GM18867 (cell line): ENCODE data around the gene PDE4D.
A peak's percentile ranks its signal among the peaks of the same experiment; 100 is the strongest.

Source experiments
- ATAC-seq: cut with Tn5 transposase; IDR thresholded peaks from one replicate; pipeline ENCODE4 v1.9.1; 2021; ENCODE audit warnings: mild to moderate bottlenecking, moderate library complexity; ENCODE audit not compliant: unreplicated experiment

Gene PDE4D

GRCh38 chr5:59529239-59529638 lies 364.3 kb downstream of the PDE4D start:
- ATAC-seq = no peak

DNA sequence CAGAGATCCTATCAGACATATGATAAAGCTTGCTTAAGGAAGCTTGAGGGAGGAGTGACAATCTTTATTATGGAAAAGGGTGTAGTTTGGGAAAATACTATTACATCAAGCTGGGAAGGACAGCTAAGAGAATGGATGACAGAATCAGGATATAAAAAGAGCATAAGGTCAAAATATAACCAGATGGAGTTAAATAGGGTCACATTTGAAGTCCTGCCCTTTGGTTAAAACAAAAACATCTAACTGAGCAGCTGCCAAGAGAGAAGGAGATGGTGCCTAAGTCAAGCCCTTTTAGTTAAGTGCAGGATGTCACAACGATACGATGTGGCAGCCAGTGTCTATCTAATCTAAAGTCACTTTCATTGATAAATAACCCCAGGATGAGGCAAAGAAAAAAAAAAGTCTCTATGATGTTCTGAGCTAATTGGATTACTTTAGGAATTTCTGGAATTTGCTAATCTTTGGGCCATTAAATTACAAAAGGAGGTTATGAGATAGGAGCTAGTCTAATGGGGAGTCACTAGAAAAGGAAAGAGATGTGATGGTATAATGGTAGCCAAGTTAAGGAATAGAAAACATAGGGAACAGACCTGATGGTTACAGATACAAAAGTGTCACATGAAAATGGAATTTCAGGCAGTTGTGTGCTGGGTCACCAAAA lies 365.2 kb downstream of the PDE4D start:
- ATAC-seq = no peak

GRCh38 chr5:59525957-59526356 lies 367.6 kb downstream of the PDE4D start:
- ATAC-seq = no peak

DNA sequence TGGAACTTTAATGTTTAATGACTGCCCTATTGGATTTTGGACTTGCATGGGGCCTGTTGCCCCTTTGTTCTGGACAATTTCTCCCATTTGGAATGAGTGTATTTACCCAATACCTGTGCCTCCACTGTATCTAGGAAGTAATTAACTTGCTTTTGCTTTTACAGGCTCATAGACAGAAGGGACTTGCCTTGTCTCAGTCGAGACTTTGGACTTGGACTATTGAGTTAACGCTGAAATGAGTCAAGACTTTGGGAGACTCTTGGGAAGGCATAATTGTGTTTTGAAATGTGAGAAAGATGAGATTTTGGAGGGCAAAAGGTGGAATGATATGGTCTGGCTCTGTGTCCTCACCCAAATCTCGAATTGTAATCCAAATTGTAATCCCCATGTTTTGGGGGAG lies 368.2 kb downstream of the PDE4D start:
- ATAC-seq = no peak

DNA sequence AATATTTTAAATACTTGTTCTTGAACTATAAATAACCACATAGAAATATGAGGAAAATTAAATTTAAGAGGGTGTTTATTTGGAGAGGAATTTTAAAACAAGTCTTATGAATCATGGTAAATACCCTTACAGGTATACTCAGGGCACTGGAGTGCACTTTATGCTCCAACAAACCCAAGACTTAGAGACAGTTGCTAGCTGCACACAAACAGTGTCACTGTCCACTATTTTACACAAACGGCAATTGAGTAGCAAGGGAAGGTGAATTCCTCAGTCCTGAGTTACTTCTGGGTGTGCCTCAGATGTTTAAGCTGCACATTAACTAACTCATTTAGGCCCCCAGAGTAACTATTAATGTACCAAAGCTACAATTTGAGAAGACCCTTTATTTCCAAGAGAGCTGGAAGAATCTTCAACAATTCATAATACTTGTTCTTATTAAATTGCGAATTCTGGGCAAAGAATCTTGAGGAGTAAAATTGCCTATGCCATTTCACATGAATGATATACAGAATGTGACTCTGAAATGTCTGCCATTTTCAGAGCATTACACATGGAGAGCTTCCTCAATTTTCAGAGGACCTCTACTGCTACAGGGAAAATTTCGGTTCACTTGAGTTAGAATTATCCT lies 371.2 kb downstream of the PDE4D start:
- no peak for ATAC-seq

GRCh38 chr5:59521476-59521875 lies 372.1 kb downstream of the PDE4D start:
- no peak for ATAC-seq

- ATAC-seq = no peak
Measured at GRCh38 chr5:59519338-59519737, 374.2 kb downstream of the PDE4D start.

DNA sequence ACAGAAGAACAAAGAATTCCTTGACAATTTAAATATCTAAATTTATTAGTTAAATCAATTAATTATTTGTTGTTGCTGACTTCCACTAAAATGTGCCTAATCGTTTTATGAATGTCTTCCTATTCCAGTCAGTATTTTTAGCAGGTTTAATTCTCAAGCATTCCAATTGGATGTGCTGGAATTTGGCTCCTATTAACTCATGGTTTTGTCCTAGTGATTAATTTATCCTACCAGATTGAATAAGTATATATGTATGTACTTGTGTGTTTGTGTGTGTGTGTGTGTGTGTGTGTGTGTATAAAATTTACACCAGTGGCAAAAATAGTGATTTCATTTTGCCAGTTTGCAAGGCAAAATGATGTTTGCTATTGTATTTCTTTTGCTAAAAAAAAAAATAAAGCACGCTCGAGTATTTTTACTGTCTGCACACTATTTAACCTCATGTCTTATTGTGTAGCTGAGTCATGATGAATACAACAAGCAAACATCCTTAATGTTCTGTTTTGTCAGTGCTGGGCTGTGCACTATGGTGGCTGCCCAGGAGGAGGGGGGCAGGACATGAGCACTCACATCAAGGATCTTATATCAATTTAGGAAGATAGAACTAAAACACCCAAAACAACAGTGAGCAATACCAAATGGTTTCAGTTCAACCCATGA lies 375.5 kb downstream of the PDE4D start:
- ATAC-seq = no peak

GRCh38 chr5:59516161-59516560 lies 377.4 kb downstream of the PDE4D start:
- no peak for ATAC-seq

- no peak for ATAC-seq
Measured at GRCh38 chr5:59506285-59506877, 387.1 kb downstream of the PDE4D start.

- ATAC-seq = no peak
Measured at GRCh38 chr5:59504043-59504442, 389.5 kb downstream of the PDE4D start.

- no peak for ATAC-seq
Measured at GRCh38 chr5:59503220-59503619, 390.3 kb downstream of the PDE4D start.

- no peak for ATAC-seq
Measured at GRCh38 chr5:59501316-59501715, 392.2 kb downstream of the PDE4D start.

DNA sequence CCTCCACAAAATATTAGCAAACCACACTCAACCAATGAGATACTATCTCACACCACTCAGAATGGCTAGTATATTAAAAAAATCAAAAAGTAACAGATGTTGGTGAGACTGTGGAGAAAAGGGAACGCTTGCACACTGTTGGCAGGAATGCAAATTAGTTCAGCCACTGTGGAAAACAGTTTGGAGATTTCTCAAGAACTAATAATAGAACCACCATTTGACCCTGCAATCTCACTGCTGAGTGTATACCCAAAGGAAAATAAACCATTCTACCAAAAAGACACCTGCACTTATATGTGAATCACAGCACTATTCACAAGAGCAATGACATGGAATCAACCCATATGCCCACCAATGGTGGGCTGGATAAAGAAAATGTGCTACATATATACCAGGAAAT lies 393.5 kb downstream of the PDE4D start:
- no peak for ATAC-seq

DNA sequence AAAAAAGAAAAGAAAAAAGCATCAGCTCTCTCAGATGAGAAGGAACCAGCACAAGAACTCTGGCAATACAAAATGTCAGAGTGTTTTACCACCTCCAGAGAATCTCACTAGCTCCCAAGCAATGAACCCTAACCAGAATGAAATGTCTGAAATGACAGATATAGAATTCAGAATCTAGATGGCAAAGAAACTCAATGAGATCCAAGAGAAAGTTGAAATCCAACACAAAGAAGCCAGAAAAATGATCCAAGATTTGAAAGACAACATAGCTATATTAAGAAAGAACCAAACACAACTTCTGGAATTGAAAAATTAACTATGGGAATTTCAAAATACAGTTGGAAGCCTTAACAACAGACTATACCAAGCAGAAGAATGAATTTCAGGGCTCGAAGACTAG lies 396.3 kb downstream of the PDE4D start:
- no peak for ATAC-seq

DNA sequence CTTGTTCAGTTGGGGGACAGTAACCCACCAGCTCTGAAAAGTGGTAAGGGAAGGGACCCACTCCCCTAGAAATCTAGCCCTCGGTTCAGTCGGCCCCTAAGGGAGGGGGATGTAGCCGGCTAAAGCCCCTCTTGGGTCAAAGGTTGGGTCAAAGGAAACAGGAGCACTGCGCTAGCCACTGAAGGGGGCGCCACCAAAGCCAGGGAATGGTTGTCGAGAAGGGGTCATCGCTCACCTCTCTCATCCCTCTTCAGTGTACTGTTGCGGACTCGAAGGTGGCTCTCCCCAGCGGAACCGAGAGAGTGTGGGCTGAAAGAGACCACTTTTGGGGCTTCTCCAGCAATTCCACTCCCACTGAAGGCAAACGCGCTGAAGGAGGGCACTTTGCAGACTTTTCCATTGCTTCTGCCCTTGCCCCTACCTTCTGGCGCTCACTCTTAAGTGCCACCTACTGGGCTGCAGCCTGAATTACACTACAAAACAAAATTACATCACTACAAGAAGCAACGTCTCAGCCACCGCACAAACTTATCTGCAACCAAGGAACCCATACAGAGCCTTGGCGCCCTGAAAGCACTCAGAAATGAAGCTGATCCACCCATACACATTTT lies 396.9 kb downstream of the PDE4D start:
- peak; percentile 84 for ATAC-seq

- ATAC-seq = no peak
Measured at GRCh38 chr5:59491945-59492344, 401.6 kb downstream of the PDE4D start.

DNA sequence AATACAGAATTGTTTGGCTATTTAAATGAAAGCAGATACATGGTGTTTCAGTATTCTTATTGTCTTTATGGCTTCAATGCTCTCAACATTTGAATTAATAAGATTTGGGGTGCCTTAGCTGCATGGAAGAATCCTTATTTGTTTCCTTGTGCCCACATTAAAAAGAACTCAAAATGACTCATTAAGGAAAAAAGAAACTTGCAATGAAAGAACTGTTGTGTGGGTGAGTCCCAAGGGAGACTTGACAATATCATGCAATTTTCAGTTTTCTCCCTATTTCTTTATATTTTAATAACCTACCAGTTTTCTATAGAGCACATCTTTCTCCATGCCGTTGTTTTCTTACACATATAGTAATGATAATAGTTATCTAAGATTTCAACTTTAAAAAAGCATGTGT lies 404.0 kb downstream of the PDE4D start:
- no peak for ATAC-seq

- no peak for ATAC-seq
Measured at GRCh38 chr5:59487772-59488729, 405.5 kb downstream of the PDE4D start.

DNA sequence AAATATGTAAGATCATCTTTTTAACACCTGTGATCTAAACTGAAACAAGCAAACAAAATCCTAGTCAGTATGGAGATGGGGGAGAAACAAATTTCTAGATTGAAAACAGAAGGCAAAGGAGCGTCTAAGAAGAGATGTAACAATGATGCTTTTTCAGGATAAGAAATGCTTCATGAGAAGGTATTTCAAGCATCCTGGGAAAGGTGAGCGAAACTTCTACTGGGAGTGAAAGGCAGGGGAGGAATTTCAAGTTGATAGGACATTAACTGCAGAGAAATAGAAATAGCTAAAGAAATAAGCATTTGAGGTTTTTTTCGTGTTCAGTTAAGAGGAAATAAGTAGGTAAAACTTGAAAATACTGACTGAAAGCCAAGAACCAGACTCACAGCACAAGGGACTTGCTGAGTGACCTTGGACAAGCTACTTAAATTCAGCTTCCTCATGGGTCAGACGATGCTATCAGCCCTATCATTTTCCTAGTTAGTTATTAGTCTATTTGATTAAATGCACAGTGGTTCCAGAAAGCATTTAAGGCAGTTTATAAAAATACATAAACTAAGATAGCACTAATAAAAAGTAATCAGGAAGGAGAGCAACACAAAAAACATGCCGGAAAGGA lies 406.3 kb downstream of the PDE4D start:
- ATAC-seq = no peak
